A549 (cell line): ENCODE measurements around the gene ATP8B4. TPM values are rescaled to one million over a fixed set of nuclear protein-coding genes. Genes with fewer than 3 reads are reported as not detected.

Experiments used
- ATAC-seq, 2 experiments: fragments of 200-7000 bp in 1 of 2; fragments of >200 bp in 1 of 2; cut with Nextera tagmentation in 1 of 2; cut with Tn5 transposase in 1 of 2; 3 replicates each; pipeline versions ENCODE4 v1.8.0 to v1.9.1; 2018 to 2020; ENCODE audit warnings: mild to moderate bottlenecking in 1 of 2, moderate library complexity in 1 of 2
- CTCF ChIA-PET: fragments of 300-600 bp; sonication (Branson Sonifier 250); formaldehyde crosslinking; extraction: SDS; loops from one replicate; lab custom pipeline; 2021; ENCODE audit warnings: antibody characterized with exemption, inconsistent platforms; lab: Yijun Ruan, JAX
- POLR2A ChIA-PET: fragments of 350-600 bp; formaldehyde crosslinking; extraction: SDS; loops from one replicate; lab custom pipeline; 2021; ENCODE audit warnings: antibody characterized with exemption, inconsistent platforms; lab: Yijun Ruan, JAX
- DNase-seq, 2 experiments: peaks; one replicate each; pipeline versions ENCODE4 v3.0.0 to v3.0.0-alpha.2; 2011 to 2016; ENCODE audit warnings: low read depth in 1 of 2, low spot score in 1 of 2
- FAIRE-seq: peaks from 2 replicates; lab custom pipeline; 2011; peaks lifted over from hg19 to GRCh38; lab: Jason Lieb, UNC
- H3K27ac ChIP-seq, 2 experiments: fragments of >200 bp; sonication (Bioruptor Twin); formaldehyde crosslinking; 3 replicates each; pipeline ENCODE4 v1.5.1; 2016 to 2017
- H3K4me1 ChIP-seq: fragments of >200 bp; sonication (Bioruptor Twin); formaldehyde crosslinking; 3 replicates; pipeline ENCODE4 v1.6.1; 2016
- H3K4me2 ChIP-seq: fragments of >200 bp; sonication (Bioruptor Twin); formaldehyde crosslinking; 3 replicates; pipeline ENCODE4 v1.6.1; 2016
- H3K4me3 ChIP-seq: fragments of >200 bp; sonication (Bioruptor Twin); formaldehyde crosslinking; 3 replicates; pipeline ENCODE4 v1.5.1; 2016
- H3K9me3 ChIP-seq: fragments of >200 bp; sonication (Bioruptor Twin); formaldehyde crosslinking; 3 replicates; pipeline ENCODE4 v1.6.1; 2016
- EHF ChIP-seq: fragments of 250-450 bp; sonication (Bioruptor Pico); IDR thresholded peaks from 2 replicates; pipeline ENCODE4 v1.5.0; 2020; ENCODE audit warnings: mild to moderate bottlenecking
- EHMT2 ChIP-seq: fragments of 200-600 bp; sonication (generic); IDR thresholded peaks from 2 replicates; pipeline ENCODE4 v1.6.1; 2016; ENCODE audit warnings: antibody characterized with exemption, low read depth, mild to moderate bottlenecking, moderate library complexity
- EP300 ChIP-seq, 2 experiments: fragments of >200 bp; sonication (Bioruptor Twin); formaldehyde crosslinking; IDR thresholded peaks; 2 replicates in 1 of 2; 3 replicates in 1 of 2; pipeline ENCODE4 v1.6.1; 2016 to 2017
- FOSB ChIP-seq: fragments of 250-450 bp; sonication (Bioruptor Pico); IDR thresholded peaks from 2 replicates; pipeline ENCODE4 v1.5.0; 2020; ENCODE audit warnings: mild to moderate bottlenecking, moderate library complexity
- FOSL2 ChIP-seq, 2 experiments: fragments of 450-650 bp in 1 of 2; fragments of >200 bp in 1 of 2; sonication (Bioruptor Twin) in 1 of 2; formaldehyde crosslinking; IDR thresholded peaks; 2 replicates each; pipeline versions ENCODE4 v1.5.0 to v1.6.1; 2016 to 2020; ENCODE audit warnings: mild to moderate bottlenecking in 1 of 2, moderate library complexity in 1 of 2
- GATA3 ChIP-seq: IDR thresholded peaks from 2 replicates; pipeline ENCODE4 v1.6.1; 2012; ENCODE audit warnings: borderline replicate concordance
- JUN ChIP-seq, 2 experiments: fragments of >200 bp; sonication (Bioruptor Twin); formaldehyde crosslinking; IDR thresholded peaks; 2 replicates in 1 of 2; 3 replicates in 1 of 2; pipeline ENCODE4 v1.6.1; 2016 to 2017
- MAZ ChIP-seq: fragments of 150-350 bp; IDR thresholded peaks from 2 replicates; pipeline ENCODE4 v1.6.1; 2014; ENCODE audit warnings: antibody characterized with exemption, low read depth, low read length, borderline replicate concordance
- MYC ChIP-seq: IDR thresholded peaks from 2 replicates; pipeline ENCODE4 v1.6.1; 2012; ENCODE audit warnings: mild to moderate bottlenecking, inconsistent platforms, low read length, improper control_type of control experiment, borderline replicate concordance
- POLR2A ChIP-seq: IDR thresholded peaks from 2 replicates; pipeline ENCODE4 v1.6.1; 2012; ENCODE audit warnings: mild to moderate bottlenecking, low read length
- RARB ChIP-seq: fragments of 250-450 bp; sonication (Bioruptor Pico); IDR thresholded peaks from 2 replicates; pipeline ENCODE4 v1.8.0; 2021; ENCODE audit warnings: mild to moderate bottlenecking, moderate library complexity
- SMC3 ChIP-seq: fragments of >200 bp; sonication (Bioruptor Twin); formaldehyde crosslinking; IDR thresholded peaks from 3 replicates; pipeline ENCODE4 v1.6.1; 2018; ENCODE audit warnings: inconsistent platforms
- TP53 ChIP-seq: fragments of 250-450 bp; sonication (Bioruptor Pico); IDR thresholded peaks from 2 replicates; pipeline ENCODE4 v1.5.0; 2021; ENCODE audit warnings: mild to moderate bottlenecking, moderate library complexity
- WGBS: methylation state at CpG from one replicate; pipeline ENCODE4 v1.1.6; 2017; ENCODE audit errors: missing lambda C conversion rate; 5-methylcytosine and 5-hydroxymethylcytosine counted together
- polyA minus RNA-seq: library from RNA; depleted of rRNA, polyadenylated mRNA; stranded (reverse); fragments of >200 nt; gene quantifications from 2 replicates; pipeline ENCODE4 v1.2.3, GENCODE V29; 2011; rRNA and poly(A)+ RNA removed
- polyA plus RNA-seq, 4 experiments: library from polyadenylated mRNA; depleted of rRNA in 3 of 4; stranded (reverse); fragments of >200 nt; fragmentation: RNase III in 1 of 4; extraction: RNeasy Plus Mini Kit Qiagen cat#74134 plus additional on column Dnase treatment in 1 of 4; gene quantifications; 2 replicates in 3 of 4; 3 replicates in 1 of 4; pipeline ENCODE4 v1.2.3, GENCODE V29; 2011 to 2017
- TF ChIP-seq, protein P1 (sequence below): fragments of >200 bp; sonication (Bioruptor Twin); formaldehyde crosslinking; IDR thresholded peaks from 3 replicates; pipeline ENCODE4 v1.5.1; 2016
- TF ChIP-seq, protein P2 (sequence below): IDR thresholded peaks from 2 replicates; pipeline ENCODE4 v1.6.1; 2012
- TF ChIP-seq, protein P3 (sequence below): fragments of >200 bp; sonication (Bioruptor Twin); formaldehyde crosslinking; IDR thresholded peaks from 2 replicates; pipeline ENCODE4 v1.6.1; 2016
- TF ChIP-seq, protein P4 (sequence below): fragments of >200 bp; sonication (Bioruptor Twin); formaldehyde crosslinking; IDR thresholded peaks from 3 replicates; pipeline ENCODE4 v1.6.1; 2016
- TF ChIP-seq, protein P5 (sequence below): fragments of 200-600 bp; sonication (generic); IDR thresholded peaks from 2 replicates; pipeline ENCODE4 v1.6.1; 2016; ENCODE audit warnings: antibody characterized with exemption, mild to moderate bottlenecking, moderate library complexity

The ATP8B4 gene, protein sequence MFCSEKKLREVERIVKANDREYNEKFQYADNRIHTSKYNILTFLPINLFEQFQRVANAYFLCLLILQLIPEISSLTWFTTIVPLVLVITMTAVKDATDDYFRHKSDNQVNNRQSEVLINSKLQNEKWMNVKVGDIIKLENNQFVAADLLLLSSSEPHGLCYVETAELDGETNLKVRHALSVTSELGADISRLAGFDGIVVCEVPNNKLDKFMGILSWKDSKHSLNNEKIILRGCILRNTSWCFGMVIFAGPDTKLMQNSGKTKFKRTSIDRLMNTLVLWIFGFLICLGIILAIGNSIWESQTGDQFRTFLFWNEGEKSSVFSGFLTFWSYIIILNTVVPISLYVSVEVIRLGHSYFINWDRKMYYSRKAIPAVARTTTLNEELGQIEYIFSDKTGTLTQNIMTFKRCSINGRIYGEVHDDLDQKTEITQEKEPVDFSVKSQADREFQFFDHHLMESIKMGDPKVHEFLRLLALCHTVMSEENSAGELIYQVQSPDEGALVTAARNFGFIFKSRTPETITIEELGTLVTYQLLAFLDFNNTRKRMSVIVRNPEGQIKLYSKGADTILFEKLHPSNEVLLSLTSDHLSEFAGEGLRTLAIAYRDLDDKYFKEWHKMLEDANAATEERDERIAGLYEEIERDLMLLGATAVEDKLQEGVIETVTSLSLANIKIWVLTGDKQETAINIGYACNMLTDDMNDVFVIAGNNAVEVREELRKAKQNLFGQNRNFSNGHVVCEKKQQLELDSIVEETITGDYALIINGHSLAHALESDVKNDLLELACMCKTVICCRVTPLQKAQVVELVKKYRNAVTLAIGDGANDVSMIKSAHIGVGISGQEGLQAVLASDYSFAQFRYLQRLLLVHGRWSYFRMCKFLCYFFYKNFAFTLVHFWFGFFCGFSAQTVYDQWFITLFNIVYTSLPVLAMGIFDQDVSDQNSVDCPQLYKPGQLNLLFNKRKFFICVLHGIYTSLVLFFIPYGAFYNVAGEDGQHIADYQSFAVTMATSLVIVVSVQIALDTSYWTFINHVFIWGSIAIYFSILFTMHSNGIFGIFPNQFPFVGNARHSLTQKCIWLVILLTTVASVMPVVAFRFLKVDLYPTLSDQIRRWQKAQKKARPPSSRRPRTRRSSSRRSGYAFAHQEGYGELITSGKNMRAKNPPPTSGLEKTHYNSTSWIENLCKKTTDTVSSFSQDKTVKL
- 1.7 and 2.7 TPM in 2 replicates for polyA plus RNA-seq (2011; rRNA removed)
- polyA plus RNA-seq (2012; cell fraction: cytosol; rRNA removed) = 0.26 and 0.32 TPM in 2 replicates
- polyA plus RNA-seq (2012; cell fraction: nucleus; rRNA removed) = 0.79 and 0.88 TPM in 2 replicates
- polyA plus RNA-seq (2017; fragmentation: RNase III; extraction: RNeasy Plus Mini Kit Qiagen cat#74134 plus additional on column Dnase treatment) = 0.88 to 1.2 TPM (median 1.2 TPM) in 3 replicates
- polyA minus RNA-seq = 2.9 and 4.9 TPM in 2 replicates

DNA sequence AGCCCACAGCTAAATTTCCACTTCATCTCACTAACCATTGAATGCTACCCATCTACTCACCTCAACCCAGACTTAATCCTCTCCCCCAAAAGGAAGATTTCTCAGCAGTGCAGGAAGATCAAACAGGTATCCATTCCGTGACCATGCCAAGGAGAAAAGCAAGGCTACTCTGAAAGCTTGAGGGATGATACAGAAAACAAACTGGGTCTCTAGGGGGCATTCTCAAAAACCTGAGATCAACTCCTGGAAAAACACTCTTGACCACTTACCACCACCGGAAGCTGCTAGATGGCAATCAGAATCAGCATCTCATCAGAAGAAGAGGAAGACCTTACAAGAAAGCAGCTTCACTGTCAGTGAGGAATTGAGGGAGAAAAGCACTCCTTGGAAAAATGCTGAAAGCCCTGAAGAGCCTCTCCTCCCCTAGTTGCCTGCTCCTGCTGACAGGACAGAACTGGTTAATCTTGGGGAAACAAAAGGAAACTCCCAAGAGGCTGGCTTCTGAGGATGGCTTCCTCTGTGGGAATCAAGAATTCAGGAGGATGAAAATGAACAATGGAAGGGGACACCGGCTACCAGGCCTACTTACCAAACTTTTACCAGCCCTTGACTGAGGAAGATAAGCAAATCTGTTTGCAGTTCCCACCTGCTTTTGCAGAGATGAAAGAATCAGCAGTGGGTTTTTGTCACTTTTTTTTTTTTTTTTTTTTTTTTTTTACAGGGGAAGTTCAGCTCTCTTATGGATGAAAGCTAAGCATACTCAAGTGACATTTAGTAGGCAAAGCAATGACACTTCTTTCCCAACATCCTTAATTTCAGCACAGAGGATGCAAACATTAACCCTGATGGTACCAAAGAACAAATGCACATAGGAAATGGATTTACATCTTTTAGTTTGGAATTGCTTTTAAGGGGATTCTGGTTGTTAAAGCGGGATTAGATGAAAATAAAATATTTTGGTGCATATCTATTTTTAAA is at the start of gene ATP8B4:
Gene ATP8B4, minus strand, starts transcription at position 171 of the 978 bp plus-strand sequence. CDS start 12,267 bp downstream, outside the sequence.
- H3K27ac ChIP-seq = peak within 1 kb of the TSS in 1 of 2 experiments; percentile 34; a peak in 1 of 6 replicates
- 78% methylated on average over 4 of the region's 4 CpGs for WGBS
- H3K4me3 ChIP-seq = no peak within 1 kb of the TSS
- no peak within 1 kb of the TSS for H3K4me2 ChIP-seq
- no peak for DNase-seq
- ChIA-PET CTCF (interaction anchor here (1.1 to 2.3 kb wide), 2 partner anchors 9 to 14 kb away, joined by 4 to 9 read pairs; no protein-coding TSS in a partner anchor), POLR2A (no interaction called here)
- H3K4me1 ChIP-seq = no peaks in the 10 kb centered on the region
- H3K9me3 ChIP-seq = peaks cover 8% of the 10 kb centered on the region; the same call in 2 of the 3 replicates
- TF ChIP-seq RARB (CRISPR knock-in tag) (no peak), TP53 (no peak), POLR2A (no peak), EHF (no peak), MYC (no peak), GATA3 (no peak), FOSL2 (IDR thresholded peaks at IDR 0.05) (no peak), FOSL2 (CRISPR knock-in tag; IDR thresholded peaks at IDR 0.05) (no peak), EP300 (IDR thresholded peaks at IDR 0.05) (no peak), EHMT2 (no peak), SMC3 (no peak), FOSB (CRISPR knock-in tag) (no peak), MAZ (no peak), JUN (IDR thresholded peaks at IDR 0.05) (no peak)
- TF ChIP-seq, protein P1, sequence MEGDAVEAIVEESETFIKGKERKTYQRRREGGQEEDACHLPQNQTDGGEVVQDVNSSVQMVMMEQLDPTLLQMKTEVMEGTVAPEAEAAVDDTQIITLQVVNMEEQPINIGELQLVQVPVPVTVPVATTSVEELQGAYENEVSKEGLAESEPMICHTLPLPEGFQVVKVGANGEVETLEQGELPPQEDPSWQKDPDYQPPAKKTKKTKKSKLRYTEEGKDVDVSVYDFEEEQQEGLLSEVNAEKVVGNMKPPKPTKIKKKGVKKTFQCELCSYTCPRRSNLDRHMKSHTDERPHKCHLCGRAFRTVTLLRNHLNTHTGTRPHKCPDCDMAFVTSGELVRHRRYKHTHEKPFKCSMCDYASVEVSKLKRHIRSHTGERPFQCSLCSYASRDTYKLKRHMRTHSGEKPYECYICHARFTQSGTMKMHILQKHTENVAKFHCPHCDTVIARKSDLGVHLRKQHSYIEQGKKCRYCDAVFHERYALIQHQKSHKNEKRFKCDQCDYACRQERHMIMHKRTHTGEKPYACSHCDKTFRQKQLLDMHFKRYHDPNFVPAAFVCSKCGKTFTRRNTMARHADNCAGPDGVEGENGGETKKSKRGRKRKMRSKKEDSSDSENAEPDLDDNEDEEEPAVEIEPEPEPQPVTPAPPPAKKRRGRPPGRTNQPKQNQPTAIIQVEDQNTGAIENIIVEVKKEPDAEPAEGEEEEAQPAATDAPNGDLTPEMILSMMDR = no peak
- TF ChIP-seq, protein P2, sequence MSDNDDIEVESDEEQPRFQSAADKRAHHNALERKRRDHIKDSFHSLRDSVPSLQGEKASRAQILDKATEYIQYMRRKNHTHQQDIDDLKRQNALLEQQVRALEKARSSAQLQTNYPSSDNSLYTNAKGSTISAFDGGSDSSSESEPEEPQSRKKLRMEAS = no peak
- TF ChIP-seq, protein P3, sequence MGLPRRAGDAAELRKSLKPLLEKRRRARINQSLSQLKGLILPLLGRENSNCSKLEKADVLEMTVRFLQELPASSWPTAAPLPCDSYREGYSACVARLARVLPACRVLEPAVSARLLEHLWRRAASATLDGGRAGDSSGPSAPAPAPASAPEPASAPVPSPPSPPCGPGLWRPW = no peak
- TF ChIP-seq, protein P4, sequence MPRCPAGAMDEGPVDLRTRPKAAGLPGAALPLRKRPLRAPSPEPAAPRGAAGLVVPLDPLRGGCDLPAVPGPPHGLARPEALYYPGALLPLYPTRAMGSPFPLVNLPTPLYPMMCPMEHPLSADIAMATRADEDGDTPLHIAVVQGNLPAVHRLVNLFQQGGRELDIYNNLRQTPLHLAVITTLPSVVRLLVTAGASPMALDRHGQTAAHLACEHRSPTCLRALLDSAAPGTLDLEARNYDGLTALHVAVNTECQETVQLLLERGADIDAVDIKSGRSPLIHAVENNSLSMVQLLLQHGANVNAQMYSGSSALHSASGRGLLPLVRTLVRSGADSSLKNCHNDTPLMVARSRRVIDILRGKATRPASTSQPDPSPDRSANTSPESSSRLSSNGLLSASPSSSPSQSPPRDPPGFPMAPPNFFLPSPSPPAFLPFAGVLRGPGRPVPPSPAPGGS = no peak
- TF ChIP-seq, protein P5, sequence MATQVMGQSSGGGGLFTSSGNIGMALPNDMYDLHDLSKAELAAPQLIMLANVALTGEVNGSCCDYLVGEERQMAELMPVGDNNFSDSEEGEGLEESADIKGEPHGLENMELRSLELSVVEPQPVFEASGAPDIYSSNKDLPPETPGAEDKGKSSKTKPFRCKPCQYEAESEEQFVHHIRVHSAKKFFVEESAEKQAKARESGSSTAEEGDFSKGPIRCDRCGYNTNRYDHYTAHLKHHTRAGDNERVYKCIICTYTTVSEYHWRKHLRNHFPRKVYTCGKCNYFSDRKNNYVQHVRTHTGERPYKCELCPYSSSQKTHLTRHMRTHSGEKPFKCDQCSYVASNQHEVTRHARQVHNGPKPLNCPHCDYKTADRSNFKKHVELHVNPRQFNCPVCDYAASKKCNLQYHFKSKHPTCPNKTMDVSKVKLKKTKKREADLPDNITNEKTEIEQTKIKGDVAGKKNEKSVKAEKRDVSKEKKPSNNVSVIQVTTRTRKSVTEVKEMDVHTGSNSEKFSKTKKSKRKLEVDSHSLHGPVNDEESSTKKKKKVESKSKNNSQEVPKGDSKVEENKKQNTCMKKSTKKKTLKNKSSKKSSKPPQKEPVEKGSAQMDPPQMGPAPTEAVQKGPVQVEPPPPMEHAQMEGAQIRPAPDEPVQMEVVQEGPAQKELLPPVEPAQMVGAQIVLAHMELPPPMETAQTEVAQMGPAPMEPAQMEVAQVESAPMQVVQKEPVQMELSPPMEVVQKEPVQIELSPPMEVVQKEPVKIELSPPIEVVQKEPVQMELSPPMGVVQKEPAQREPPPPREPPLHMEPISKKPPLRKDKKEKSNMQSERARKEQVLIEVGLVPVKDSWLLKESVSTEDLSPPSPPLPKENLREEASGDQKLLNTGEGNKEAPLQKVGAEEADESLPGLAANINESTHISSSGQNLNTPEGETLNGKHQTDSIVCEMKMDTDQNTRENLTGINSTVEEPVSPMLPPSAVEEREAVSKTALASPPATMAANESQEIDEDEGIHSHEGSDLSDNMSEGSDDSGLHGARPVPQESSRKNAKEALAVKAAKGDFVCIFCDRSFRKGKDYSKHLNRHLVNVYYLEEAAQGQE = no peak
- ATAC-seq = peak in 1 of 2 experiments; percentile 39; a peak in 1 of 6 replicates
- FAIRE-seq = no peak
